Hepatic stellate cell (primary cell): ENCODE measurements around the gene BCL2.
"Not testable (repeated sequence)": the region's sequence is repeated elsewhere in the genome, so short reads cannot be mapped to it uniquely, and the experiment has no call there.

Source experiments
- DNase-seq: peaks from one replicate; pipeline ENCODE4 v3.0.0; 2011; ENCODE audit warnings: low spot score

Gene BCL2

GRCh38 chr18:63258749-63259566, 60.6 kb downstream of the BCL2 start:
- DNase-seq: no peak

GRCh38 chr18:63257453-63257852, 62.1 kb downstream of the BCL2 start:
- DNase-seq: no peak

GRCh38 chr18:63255435-63255834, 64.1 kb downstream of the BCL2 start:
- no peak for DNase-seq

- no peak for DNase-seq
Observed at GRCh38 chr18:63254716-63255399, 64.7 kb downstream of the BCL2 start.

- peak; percentile 21 for DNase-seq
Observed at GRCh38 chr18:63253428-63254372, 65.9 kb downstream of the BCL2 start.

GRCh38 chr18:63253014-63253413, 66.6 kb downstream of the BCL2 start:
- DNase-seq: no peak

- no peak for DNase-seq
Observed at GRCh38 chr18:63249771-63250170, 69.8 kb downstream of the BCL2 start.

- DNase-seq: no peak
Observed at GRCh38 chr18:63247926-63248325, 71.6 kb downstream of the BCL2 start.

- no peak for DNase-seq
Observed at GRCh38 chr18:63247506-63247905, 72.1 kb downstream of the BCL2 start.

GRCh38 chr18:63245600-63245999, 74.0 kb downstream of the BCL2 start:
- no peak for DNase-seq

GRCh38 chr18:63244607-63245006, 75.0 kb downstream of the BCL2 start:
- DNase-seq: no peak

- DNase-seq: no peak
Observed at GRCh38 chr18:63241760-63242159, 77.8 kb downstream of the BCL2 start.

- no peak for DNase-seq
Observed at GRCh38 chr18:63241317-63241712, 78.3 kb downstream of the BCL2 start.

GRCh38 chr18:63240531-63241316, 78.8 kb downstream of the BCL2 start:
- DNase-seq: no peak

- DNase-seq: no peak
Observed at GRCh38 chr18:63238693-63239075, 80.9 kb downstream of the BCL2 start.

GRCh38 chr18:63237881-63238692, 81.5 kb downstream of the BCL2 start:
- DNase-seq: peak; percentile 76

- no peak for DNase-seq
Observed at GRCh38 chr18:63236921-63237846, 82.4 kb downstream of the BCL2 start.

- no peak for DNase-seq
Observed at GRCh38 chr18:63236406-63236805, 83.2 kb downstream of the BCL2 start.

GRCh38 chr18:63235920-63236319, 83.6 kb downstream of the BCL2 start:
- DNase-seq: not testable (repeated sequence)

- no peak for DNase-seq
Observed at GRCh38 chr18:63234841-63235240, 84.7 kb downstream of the BCL2 start.
